ENCODE measurements around the gene COX8A.
"Not testable (repeated sequence)": the region's sequence is repeated elsewhere in the genome, so short reads cannot be mapped to it uniquely, and the experiment has no call there.

The COX8A gene

DNA sequence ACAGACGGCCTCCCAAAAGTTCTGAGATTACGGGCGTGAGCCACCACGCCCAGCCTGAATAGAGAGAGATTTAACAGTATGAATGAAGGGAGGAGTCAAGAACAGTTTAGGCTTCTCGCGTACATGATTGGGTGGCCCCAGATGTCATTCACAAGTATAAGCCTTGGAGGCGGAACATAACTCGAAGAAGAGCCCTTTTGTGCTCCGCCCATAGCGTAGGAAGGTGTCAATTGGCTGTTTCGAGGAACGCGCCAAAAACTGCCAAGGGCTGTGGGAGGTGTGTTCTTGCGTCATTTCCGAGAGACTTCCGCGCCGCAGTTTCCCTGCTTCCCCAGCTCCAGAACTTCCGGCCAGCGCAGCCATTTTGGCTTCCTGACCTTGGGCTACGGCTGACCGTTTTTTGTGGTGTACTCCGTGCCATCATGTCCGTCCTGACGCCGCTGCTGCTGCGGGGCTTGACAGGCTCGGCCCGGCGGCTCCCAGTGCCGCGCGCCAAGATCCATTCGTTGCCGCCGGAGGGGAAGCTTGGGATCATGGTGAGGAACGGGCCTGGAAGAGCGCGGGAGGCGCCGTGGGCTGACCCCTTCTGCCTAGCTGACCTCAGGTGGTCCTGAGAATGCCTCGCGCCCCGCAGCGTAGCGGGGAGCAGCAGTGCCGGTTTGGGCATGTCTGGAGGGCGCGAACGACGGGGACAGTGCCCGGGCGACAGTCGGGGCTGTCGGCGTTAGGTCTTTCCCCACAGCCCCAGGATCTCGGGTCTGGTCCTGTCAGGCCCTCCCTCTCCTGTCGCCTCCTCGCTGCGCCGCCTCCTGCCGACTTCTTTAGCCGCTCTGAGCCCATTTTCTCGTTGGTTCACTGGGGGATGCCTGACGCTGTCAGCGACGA lies at the start of gene COX8A:
TSS of gene COX8A (plus strand) at position 362 of the 885 bp plus-strand sequence. CDS start at position 423, 61 bp downstream.
- DNase-seq (ENCODE audit: low spot score), result peak; percentile 90

DNA sequence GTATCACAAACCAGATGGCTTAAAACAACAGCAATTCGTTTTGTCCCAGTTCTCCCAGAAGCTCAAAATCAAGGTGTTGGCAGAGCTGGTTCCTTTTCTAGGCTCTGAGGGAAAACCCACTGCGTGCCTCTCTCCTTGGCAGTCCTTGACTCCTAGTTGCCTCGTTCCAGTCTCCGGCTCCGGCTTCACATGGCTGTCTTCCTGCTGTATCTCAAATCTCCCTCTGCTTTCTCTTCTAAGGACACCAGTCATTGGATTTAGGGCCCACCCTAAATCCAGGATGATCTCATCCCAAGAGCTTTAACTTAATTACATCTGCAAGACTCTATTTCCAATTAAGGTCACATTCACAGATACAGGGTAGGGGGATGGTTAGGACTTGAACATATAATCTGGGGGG lies 44.8 kb upstream of the COX8A start:
- no peak for DNase-seq (ENCODE audit: low spot score)

DNA sequence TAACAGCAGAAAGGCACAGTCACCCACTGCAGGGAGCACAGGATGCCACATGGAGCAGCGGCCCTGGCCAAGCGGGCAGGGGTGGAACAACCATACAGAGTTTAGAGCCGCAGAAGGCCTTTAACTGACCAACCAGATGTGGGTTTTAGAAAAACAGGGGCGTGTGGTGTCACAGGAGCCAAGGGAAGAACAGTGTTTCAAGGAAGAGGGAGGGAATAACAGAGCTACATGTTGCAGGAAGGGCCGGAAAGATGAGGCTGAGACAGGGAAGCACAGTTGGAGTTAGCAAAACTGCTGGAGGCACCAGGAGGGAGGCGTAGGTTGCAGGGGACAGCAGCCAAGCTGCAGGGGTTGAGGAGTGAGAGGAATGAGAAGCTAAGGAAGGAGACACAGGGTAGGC lies 43.4 kb upstream of the COX8A start:
- DNase-seq (ENCODE audit: low spot score), result no peak

GRCh38 chr11:63931876-63932275 lies 42.5 kb upstream of the COX8A start:
- no peak for DNase-seq (ENCODE audit: low spot score)

GRCh38 chr11:63933459-63933858 lies 41.0 kb upstream of the COX8A start:
- no peak for DNase-seq (ENCODE audit: low spot score)

GRCh38 chr11:63937713-63938478 lies 36.5 kb upstream of the COX8A start:
- DNase-seq (ENCODE audit: low spot score), result no peak

GRCh38 chr11:63938479-63939396 lies 35.7 kb upstream of the COX8A start, which contains the start of gene NAA40:
Gene NAA40, plus strand, starts transcription at chr11:63939002. Its CDS starts 95 bp downstream, at chr11:63939097.
- peak; percentile 82 for DNase-seq (ENCODE audit: low spot score)

DNA sequence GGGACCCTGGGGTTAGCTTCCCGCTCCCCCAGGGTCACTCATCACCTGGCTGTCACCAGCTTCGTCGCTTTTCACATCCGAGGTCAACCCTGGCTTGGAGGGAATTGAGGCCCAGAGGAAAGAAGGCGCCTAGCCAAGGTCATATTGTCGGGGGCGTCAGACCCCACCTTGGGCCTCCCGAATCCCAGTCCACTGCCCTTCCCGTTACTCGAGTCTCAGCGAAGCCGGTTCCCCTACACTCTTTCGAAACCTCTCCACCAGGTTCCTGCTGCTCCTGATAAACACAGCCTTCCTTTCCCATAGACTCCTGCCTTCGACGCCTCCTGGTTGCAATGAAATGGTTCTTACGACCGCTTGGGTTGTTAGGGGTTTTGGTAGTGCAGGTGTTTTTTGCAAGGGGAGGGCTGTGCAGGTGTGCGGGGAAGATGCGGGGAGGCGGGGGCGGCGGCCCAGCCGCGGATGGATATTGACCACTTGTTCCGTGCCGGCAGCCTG lies 35.0 kb upstream of the COX8A start:
- no peak for DNase-seq (ENCODE audit: low spot score)

GRCh38 chr11:63940786-63941185 lies 33.6 kb upstream of the COX8A start:
- no peak for DNase-seq (ENCODE audit: low spot score)

DNA sequence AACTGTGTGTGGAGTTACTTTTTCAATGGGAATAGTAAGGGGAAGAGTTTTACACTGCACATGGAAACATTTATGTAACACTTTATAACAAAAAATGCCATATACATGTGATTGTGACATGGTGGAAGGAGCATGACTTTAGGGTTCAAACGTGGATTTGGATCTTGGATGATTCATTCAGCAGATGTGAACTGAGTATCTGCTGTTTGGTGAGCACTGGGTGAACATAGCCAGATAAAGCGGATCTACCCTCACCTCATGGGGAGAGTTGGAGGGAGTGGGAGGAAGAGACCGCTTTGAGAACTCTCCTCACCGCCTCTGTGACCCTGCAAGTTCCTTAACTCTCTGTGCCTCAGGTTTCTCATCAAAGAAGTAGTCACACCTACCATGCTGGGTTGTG lies 32.5 kb upstream of the COX8A start:
- no peak for DNase-seq (ENCODE audit: low spot score)

- DNase-seq (ENCODE audit: low spot score), result no peak
Measured at GRCh38 chr11:63942803-63943202, 31.6 kb upstream of the COX8A start.

- DNase-seq (ENCODE audit: low spot score), result no peak
Measured at GRCh38 chr11:63944987-63945386, 29.4 kb upstream of the COX8A start.

- peak; percentile 62 for DNase-seq (ENCODE audit: low spot score)
Measured at GRCh38 chr11:63945477-63946163, 28.8 kb upstream of the COX8A start.

- no peak for DNase-seq (ENCODE audit: low spot score)
Measured at GRCh38 chr11:63951779-63952536, 22.5 kb upstream of the COX8A start.

DNA sequence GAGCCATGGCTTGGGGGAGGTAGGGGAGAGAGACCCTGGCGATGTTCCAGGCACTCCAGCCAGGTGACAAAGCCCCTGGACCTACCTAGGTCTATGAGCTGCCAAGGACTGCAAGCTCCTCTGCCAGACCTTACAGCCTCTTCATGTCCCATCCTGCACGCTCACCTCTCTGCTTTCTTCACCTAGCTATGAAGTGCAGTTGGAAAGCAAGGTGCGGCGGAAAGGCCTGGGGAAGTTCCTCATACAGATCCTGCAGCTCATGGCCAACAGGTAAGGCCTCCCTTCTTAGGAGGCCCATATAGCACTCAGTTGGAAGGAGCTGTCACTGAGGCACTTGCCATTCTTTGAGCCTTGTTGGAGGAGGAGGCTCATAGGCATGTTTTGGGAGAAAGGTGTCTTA lies 21.9 kb upstream of the COX8A start:
- DNase-seq (ENCODE audit: low spot score), result no peak

GRCh38 chr11:63958008-63958407 lies 16.4 kb upstream of the COX8A start:
- DNase-seq (ENCODE audit: low spot score), result no peak

DNA sequence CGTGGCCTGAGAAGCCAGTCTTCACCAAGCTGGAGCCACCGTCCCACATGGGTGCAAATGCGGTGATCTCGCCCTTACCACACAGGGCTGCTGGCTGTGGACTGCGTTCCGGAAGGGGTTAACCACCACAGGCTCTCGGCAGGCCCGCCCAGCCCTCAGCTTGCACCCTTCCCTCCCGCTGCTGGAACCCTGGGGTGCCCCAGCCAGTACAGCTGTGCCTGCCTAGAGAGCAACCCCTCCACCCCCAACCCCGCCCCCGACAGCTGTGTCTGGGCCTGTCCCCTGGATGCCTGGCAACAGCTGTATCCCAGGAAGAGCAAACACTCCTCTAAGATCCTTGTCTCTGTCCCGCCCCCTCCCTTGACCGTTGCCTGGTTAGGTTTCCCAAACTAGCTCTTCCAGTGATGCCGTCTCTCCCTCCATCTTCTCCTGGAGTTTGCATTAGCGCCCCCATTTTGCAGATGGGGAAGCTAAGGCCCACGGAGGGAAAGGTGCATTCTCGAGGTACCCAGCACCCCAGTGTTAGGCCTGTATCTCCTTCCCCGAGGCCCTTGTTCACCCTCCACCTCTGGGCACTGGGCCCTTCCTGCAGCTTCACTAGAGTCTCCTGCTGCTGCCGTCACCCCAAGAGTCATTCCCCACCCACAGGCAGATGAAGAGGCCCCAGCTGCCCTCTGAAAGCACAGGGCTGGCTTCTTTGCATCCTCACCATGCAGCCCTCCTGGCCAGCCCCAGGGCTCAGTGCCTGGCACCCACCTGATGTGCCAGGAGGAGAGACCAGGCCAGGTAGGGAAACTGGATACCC lies 12.6 kb upstream of the COX8A start:
- DNase-seq (ENCODE audit: low spot score), result no peak

DNA sequence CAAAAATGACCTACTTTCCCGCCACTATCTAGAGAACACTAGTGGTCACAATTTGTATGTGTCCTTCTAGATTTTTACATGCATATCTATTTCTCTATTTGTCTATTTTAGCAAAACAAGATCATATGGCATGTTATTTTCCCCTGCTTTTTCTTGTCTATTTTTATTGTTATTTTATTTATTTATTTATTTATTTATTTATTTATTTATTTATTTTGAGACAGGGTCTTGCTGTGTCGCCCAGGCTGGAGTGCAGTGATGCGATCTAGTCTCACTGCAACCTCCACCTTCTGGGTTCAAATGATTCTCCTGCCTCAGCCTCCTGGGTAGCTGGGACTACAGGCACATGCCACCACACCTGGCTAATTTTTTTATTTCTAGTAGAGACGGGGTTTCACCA lies 10.5 kb upstream of the COX8A start:
- DNase-seq (ENCODE audit: low spot score), result not testable (repeated sequence)

DNA sequence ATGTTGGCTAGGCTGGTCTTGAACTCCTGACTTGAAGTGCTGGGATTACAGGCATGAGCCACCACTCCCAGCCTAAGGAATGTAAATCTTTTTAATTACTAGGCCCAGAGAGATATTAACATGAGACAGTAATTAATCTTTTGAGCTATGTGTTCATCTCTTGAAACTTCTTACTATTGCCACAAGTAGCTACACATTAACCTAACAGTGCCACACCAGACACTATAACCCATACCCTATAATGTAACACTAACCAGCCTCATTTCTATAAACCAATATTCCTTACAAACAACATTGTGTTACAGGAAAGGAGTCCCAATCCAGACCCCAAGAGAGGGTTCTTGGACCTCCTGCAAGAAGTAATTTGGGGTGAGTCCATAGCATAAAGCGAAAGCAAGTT lies 8.0 kb upstream of the COX8A start:
- no peak for DNase-seq (ENCODE audit: low spot score)

DNA sequence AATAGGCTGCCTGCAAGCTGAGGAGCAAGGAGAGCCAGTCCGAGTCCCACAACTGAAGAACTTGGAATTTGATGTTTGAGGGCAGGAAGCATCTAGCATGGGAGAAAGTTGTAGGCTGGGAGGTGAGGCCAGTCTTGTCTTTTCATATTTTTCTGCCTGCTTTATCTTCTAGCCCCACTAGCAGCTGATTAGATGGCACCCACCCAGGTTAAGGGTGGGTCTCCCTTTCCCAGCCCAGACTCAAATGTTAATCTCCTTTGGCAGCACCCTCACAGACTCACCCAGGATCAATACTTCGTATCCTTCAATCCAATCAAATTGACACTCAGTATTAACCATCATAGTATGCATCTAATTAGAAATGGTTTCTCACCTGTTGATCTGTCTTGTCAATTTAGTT lies 5.0 kb upstream of the COX8A start:
- no peak for DNase-seq (ENCODE audit: low spot score)
